OCI-LY1 (cell line): Measurements from ENCODE around the gene MAD1L1.

Experiments used
- H2AFZ ChIP-seq: fragments of 200-600 bp; sonication (generic), shearing (Covaris generic); 2 replicates; pipeline ENCODE4 v1.6.0; 2014; ENCODE audit warnings: antibody characterized with exemption, mild to moderate bottlenecking, low read length
- H3F3A ChIP-seq: fragments of 200-600 bp; sonication (generic), shearing (Covaris generic); 2 replicates; pipeline ENCODE4 v1.6.0; 2014; ENCODE audit warnings: mild to moderate bottlenecking, antibody characterized with exemption, low read length, moderate library complexity; ENCODE audit not compliant: insufficient read depth
- H3K27ac ChIP-seq: fragments of 200-600 bp; sonication (generic); 2 replicates; pipeline ENCODE4 v1.5.1; 2014; ENCODE audit warnings: low read length, mixed run types, mild to moderate bottlenecking, low read depth; ENCODE audit not compliant: poor library complexity, severe bottlenecking
- H3K27me3 ChIP-seq: fragments of 200-600 bp; sonication (generic); 2 replicates; pipeline ENCODE4 v1.6.0; 2014; ENCODE audit warnings: antibody characterized with exemption, mild to moderate bottlenecking, low read length, moderate library complexity; ENCODE audit not compliant: insufficient read depth
- H3K36me3 ChIP-seq: fragments of 200-600 bp; sonication (generic); 2 replicates; pipeline ENCODE4 v1.6.1; 2014; ENCODE audit warnings: mild to moderate bottlenecking, antibody characterized with exemption, low read length, moderate library complexity, mixed read lengths; ENCODE audit not compliant: insufficient read depth
- H3K4me1 ChIP-seq: fragments of 200-600 bp; sonication (generic); 2 replicates; pipeline ENCODE4 v1.5.1; 2014; ENCODE audit warnings: mild to moderate bottlenecking, low read length, moderate library complexity; ENCODE audit not compliant: insufficient read depth, severe bottlenecking
- H3K4me2 ChIP-seq: fragments of 200-600 bp; sonication (generic), shearing (Covaris generic); 2 replicates; pipeline ENCODE4 v1.6.1; 2014; ENCODE audit warnings: low read length
- H3K4me3 ChIP-seq: fragments of 200-600 bp; sonication (generic); 2 replicates; pipeline ENCODE4 v1.5.1; 2014; ENCODE audit warnings: low read length, low read depth, mild to moderate bottlenecking, mixed read lengths; ENCODE audit not compliant: poor library complexity, severe bottlenecking
- H3K79me2 ChIP-seq: fragments of 200-600 bp; shearing (Covaris generic); 2 replicates; pipeline ENCODE4 v1.6.1; 2016; ENCODE audit warnings: mixed run types, low read length, mixed read lengths; ENCODE audit not compliant: insufficient read depth
- H3K9ac ChIP-seq: fragments of 200-600 bp; sonication (generic), shearing (Covaris generic); 2 replicates; pipeline ENCODE4 v1.6.1; 2014; ENCODE audit warnings: mild to moderate bottlenecking, low read length, mixed read lengths
- H3K9me2 ChIP-seq: fragments of 200-600 bp; sonication (generic), shearing (Covaris generic); 2 replicates; pipeline ENCODE4 v1.6.1; 2014; ENCODE audit warnings: low read depth, mild to moderate bottlenecking, low read length, mixed read lengths
- H3K9me3 ChIP-seq: fragments of 200-600 bp; shearing (Covaris generic); 2 replicates; pipeline ENCODE4 v1.6.1; 2014; ENCODE audit warnings: low read length, mixed read lengths
- H4K20me1 ChIP-seq: fragments of 200-600 bp; sonication (generic), shearing (Covaris generic); 2 replicates; pipeline ENCODE4 v1.6.0; 2016; ENCODE audit warnings: mild to moderate bottlenecking, low read length; ENCODE audit not compliant: insufficient read depth
- CTCF ChIP-seq: fragments of 200-600 bp; sonication (generic), shearing (Covaris generic); IDR thresholded peaks from 2 replicates; pipeline ENCODE4 v1.5.1; 2017; ENCODE audit warnings: mild to moderate bottlenecking, antibody characterized with exemption, low read length, moderate library complexity, mixed read lengths
- EZH2 ChIP-seq: fragments of 200-600 bp; sonication (generic), shearing (Covaris generic); IDR thresholded peaks from 2 replicates; pipeline ENCODE4 v1.8.0; 2017; ENCODE audit warnings: borderline replicate concordance, mixed run types, mild to moderate bottlenecking, antibody characterized with exemption, low read length, moderate library complexity, mixed read lengths

The MAD1L1 gene

GRCh38 chr7:1916601-1916970 is 316.2 kb downstream of the MAD1L1 start:
- H3K9me3 ChIP-seq: no peaks in the 10 kb centered on the region
- H3F3A ChIP-seq: no peaks in the 10 kb centered on the region
- H3K79me2 ChIP-seq: no peaks in the 10 kb centered on the region
- H3K4me3 ChIP-seq: no peak overlapping the region
- H4K20me1 ChIP-seq: no peaks in the 10 kb centered on the region
- no peak for TF ChIP-seq EZH2
- no peak for TF ChIP-seq CTCF
- H3K27ac ChIP-seq: no peak overlapping the region
- no peak overlapping the region for H2AFZ ChIP-seq
- no peaks in the 10 kb centered on the region for H3K27me3 ChIP-seq
- no peaks in the 10 kb centered on the region for H3K9me2 ChIP-seq
- no peak overlapping the region for H3K9ac ChIP-seq
- H3K4me2 ChIP-seq: no peak overlapping the region
- peaks cover 33% of the 10 kb centered on the region for H3K4me1 ChIP-seq
- H3K36me3 ChIP-seq: no peaks in the 10 kb centered on the region

GRCh38 chr7:1915956-1916600 is 316.7 kb downstream of the MAD1L1 start:
- no peak overlapping the region for H3K9ac ChIP-seq
- H3K4me2 ChIP-seq: no peak overlapping the region
- H3F3A ChIP-seq: no peaks in the 10 kb centered on the region
- TF ChIP-seq CTCF (no peak), EZH2 (no peak)
- no peaks in the 10 kb centered on the region for H3K36me3 ChIP-seq
- no peak overlapping the region for H2AFZ ChIP-seq
- no peak overlapping the region for H3K27ac ChIP-seq
- peaks cover 28% of the 10 kb centered on the region for H3K4me1 ChIP-seq
- H3K4me3 ChIP-seq: no peak overlapping the region
- no peaks in the 10 kb centered on the region for H3K27me3 ChIP-seq
- no peaks in the 10 kb centered on the region for H4K20me1 ChIP-seq
- no peaks in the 10 kb centered on the region for H3K9me2 ChIP-seq
- no peaks in the 10 kb centered on the region for H3K9me3 ChIP-seq
- H3K79me2 ChIP-seq: no peaks in the 10 kb centered on the region

GRCh38 chr7:1915326-1915725 is 317.4 kb downstream of the MAD1L1 start:
- Histone ChIP-seq H2AFZ (no peak overlapping the region), H3K36me3 (no peaks in the 10 kb centered on the region), H4K20me1 (no peaks in the 10 kb centered on the region), H3K9me3 (no peaks in the 10 kb centered on the region), H3K9ac (no peak overlapping the region), H3K4me2 (no peak overlapping the region), H3K9me2 (no peaks in the 10 kb centered on the region), H3K4me1 (peaks cover 20% of the 10 kb centered on the region), H3F3A (no peaks in the 10 kb centered on the region), H3K4me3 (no peak overlapping the region), H3K79me2 (no peaks in the 10 kb centered on the region), H3K27ac (no peak overlapping the region), H3K27me3 (no peaks in the 10 kb centered on the region)
- no peak for TF ChIP-seq CTCF
- no peak for TF ChIP-seq EZH2
